ENCODE measurements around the gene SAMD14. TPM values are rescaled to one million over a fixed set of nuclear protein-coding genes. Genes with fewer than 3 reads are reported as not detected.

The SAMD14 gene
- total RNA-seq, 2 experiments from 2014 or later: 1.1 to 1.3 TPM

DNA sequence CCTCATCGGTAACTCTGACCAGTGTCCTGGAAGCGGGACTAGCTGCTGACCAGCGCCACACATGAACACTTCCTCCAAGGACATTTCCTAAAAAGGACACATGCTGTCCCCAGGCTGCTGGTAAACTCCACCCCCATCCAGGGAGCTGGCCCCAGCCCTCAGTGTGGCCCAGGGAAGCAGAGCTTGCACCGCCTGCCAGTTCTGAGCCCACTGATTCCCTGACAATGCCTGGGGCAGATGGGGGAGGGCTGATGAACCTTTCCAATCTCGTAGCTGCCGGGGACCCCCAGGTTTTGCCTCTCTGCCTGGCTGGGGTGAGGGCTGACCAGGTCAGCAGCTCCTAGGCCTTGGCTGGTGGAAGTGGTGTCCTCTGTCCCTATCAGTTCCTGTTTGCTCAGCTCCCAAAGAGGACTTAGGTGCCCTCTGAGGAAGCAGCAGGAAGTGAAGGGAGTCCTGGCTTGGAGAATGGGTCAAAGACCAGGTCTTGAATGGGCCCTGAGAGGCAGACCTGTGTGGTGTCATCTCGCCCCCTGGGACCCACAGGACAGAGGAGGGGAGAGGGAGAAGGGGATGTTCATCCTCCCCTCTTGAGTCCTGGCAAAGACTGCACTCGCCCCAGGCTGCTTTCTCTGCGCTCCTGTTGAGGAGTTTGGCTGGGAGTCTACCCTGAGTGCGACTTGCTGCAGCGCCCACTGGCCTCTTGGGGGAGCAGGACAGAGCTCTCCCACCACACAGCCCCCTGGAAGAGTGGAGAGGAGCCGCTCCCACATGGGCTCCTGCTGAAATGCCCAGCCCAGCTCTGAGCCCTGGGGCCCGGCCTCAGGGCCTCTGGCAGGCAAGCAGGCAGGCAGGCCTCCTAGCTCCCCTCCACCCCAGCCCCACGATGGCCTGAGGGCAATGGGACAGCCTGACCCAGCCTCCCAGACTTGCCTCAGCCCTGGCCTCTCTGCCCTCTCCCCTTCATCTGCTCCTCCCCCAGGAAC, 18.0 kb downstream of the SAMD14 start:
- H3K4me1 Mint-ChIP-seq (ENCODE audit: low read depth): peaks cover 4% of the 10 kb centered on the region
- H3K27ac Mint-ChIP-seq: no peak overlapping the region
- no peaks in the 10 kb centered on the region for H3K9me3 Mint-ChIP-seq
- DNase-seq: no peak
- peaks cover 4% of the 10 kb centered on the region for H3K36me3 Mint-ChIP-seq (ENCODE audit: low read depth)
- peaks cover 16% of the 10 kb centered on the region for H3K27me3 Mint-ChIP-seq (ENCODE audit: low read depth)
- intact Hi-C loops (cut with micrococcal nuclease): no loop called here
- CTCF ChIA-PET: interaction anchor here (0.6 to 1.8 kb wide), 7 partner anchors 18 to 171 kb away, joined by 3 to 6 read pairs (median 3); no protein-coding TSS in a partner anchor
- no peak overlapping the region for H3K4me3 Mint-ChIP-seq

DNA sequence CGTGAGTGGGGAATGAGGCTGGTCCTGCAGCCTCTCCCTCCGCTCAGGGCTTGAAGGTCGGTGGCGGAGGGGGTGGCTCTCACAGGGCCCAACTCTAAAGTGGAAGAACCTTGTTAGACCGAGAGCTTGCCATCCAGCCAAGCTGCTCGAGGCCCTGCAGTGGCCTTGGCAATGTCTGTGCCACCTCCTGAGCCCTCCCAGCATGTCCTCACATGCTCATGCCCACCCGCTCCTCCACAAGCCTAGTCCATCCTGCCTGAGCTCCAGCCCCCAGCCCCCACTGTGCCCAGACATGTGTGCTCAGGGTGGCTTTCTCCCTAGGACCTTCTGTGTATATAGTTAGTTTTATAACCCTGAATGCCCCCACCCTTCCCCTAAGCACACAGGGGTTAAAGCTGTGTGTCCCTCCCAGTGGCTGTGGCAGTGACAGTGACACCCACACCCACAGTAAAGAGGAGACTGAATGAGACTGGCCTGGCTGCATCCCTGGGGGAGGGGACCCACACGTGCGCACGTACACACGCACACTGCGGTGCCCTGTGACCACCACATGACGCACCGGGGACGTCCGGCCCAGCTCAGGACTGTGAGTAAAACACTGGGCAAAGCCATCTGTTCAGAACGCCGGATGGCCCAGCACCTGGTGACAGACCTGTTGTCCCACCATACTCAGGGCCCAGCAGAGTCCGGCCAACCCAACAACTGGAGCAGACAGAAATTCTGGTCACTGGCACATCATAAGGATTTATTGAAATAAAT, 19.2 kb downstream of the SAMD14 start:
- intact Hi-C loops (cut with micrococcal nuclease): no loop called here
- Mint-ChIP-seq H3K36me3 (ENCODE audit: low read depth) (peaks cover 4% of the 10 kb centered on the region), H3K9me3 (no peaks in the 10 kb centered on the region), H3K27me3 (ENCODE audit: low read depth) (peaks cover 8% of the 10 kb centered on the region), H3K27ac (no peak overlapping the region), H3K4me1 (ENCODE audit: low read depth) (no peaks in the 10 kb centered on the region), H3K4me3 (no peak overlapping the region)
- DNase-seq: no peak
- CTCF ChIA-PET: interaction anchor here (0.9 to 1.8 kb wide), 4 partner anchors 17 to 172 kb away, joined by 3 to 6 read pairs (median 4); no protein-coding TSS in a partner anchor

DNA sequence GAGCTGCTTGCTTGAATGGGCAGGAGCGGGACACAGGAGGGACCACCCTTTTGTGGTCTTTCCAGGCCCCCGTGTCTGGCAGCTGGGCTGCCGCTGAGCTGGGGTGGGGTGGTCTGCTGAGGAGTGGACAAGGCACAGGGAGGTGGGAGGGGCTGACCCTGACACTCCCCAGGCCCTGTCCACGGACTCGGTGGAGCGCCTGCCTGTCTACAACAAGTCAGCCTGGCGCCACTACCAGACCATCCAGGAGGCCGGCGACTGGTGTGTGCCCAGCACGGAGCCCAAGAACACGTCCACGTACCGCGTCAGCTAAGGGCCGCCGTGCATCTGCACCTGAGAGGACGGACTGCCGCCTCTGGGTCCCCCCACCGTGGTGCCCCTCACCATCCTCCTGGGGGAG, 20.2 kb downstream of the SAMD14 start:
- H3K4me3 Mint-ChIP-seq: no peak overlapping the region
- H3K4me1 Mint-ChIP-seq (ENCODE audit: low read depth): no peaks in the 10 kb centered on the region
- H3K9me3 Mint-ChIP-seq: no peaks in the 10 kb centered on the region
- peaks cover 4% of the 10 kb centered on the region for H3K36me3 Mint-ChIP-seq (ENCODE audit: low read depth)
- H3K27me3 Mint-ChIP-seq (ENCODE audit: low read depth): no peaks in the 10 kb centered on the region
- no peak overlapping the region for H3K27ac Mint-ChIP-seq
- DNase-seq: no peak
- CTCF ChIA-PET: interaction anchor here (0.7 to 2.7 kb wide), 2 partner anchors 15 to 318 kb away, joined by 3 to 12 read pairs; partner anchors contain the start of gene PDK2
- intact Hi-C loops (cut with micrococcal nuclease): no loop called here

DNA sequence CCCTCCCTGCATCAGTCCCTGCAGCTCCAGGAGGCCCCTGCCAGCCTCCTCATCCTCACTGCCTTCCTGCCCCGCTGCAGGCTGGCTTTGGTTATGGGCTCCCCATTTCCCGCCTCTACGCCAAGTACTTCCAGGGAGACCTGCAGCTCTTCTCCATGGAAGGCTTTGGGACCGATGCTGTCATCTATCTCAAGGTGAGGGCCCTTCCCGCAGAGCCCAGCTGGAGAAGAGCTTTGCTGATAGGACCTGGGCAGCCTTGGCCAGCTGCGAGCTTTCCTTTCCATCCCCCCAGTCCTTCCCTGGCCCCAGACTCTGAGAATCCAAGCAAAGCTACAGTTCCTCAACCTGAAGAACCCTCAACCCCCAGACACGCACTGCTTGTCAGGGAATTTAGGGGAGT, 20.8 kb downstream of the SAMD14 start:
- no peak overlapping the region for H3K4me3 Mint-ChIP-seq
- no peaks in the 10 kb centered on the region for H3K9me3 Mint-ChIP-seq
- no peak for DNase-seq
- no peak overlapping the region for H3K27ac Mint-ChIP-seq
- peaks cover 4% of the 10 kb centered on the region for H3K36me3 Mint-ChIP-seq (ENCODE audit: low read depth)
- intact Hi-C loops (cut with micrococcal nuclease): no loop called here
- H3K27me3 Mint-ChIP-seq (ENCODE audit: low read depth): no peaks in the 10 kb centered on the region
- CTCF ChIA-PET: interaction anchor here (0.7 to 2.7 kb wide), 3 partner anchors 15 to 318 kb away, joined by 3 to 12 read pairs (median 7); partner anchors contain the start of gene PDK2
- H3K4me1 Mint-ChIP-seq (ENCODE audit: low read depth): no peaks in the 10 kb centered on the region

DNA sequence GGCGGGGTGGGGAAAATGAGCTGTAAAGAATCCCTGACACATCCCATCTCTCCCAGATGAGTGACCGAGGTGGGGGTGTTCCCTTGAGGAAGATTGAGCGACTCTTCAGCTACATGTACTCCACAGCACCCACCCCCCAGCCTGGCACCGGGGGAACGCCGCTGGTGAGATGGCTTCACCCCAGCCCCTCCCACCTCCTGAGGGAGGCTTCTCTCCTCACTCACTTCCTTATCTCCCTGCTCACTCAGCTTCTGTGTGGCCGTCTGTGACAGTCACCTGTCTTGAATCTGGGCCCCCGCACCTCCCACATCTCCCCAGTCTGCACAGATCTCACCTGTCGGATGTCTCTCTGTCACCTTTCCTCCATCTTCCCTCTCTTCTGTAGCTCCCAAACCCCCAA, 21.4 kb downstream of the SAMD14 start:
- H3K4me1 Mint-ChIP-seq (ENCODE audit: low read depth): no peaks in the 10 kb centered on the region
- CTCF ChIA-PET: interaction anchor here (1.5 to 2.7 kb wide), 2 partner anchors 14 to 21 kb away, joined by 7 to 12 read pairs; partner anchors contain the start of gene PDK2
- no peak overlapping the region for H3K4me3 Mint-ChIP-seq
- peaks cover 4% of the 10 kb centered on the region for H3K36me3 Mint-ChIP-seq (ENCODE audit: low read depth)
- no peaks in the 10 kb centered on the region for H3K27me3 Mint-ChIP-seq (ENCODE audit: low read depth)
- intact Hi-C loops (cut with micrococcal nuclease): no loop called here
- H3K9me3 Mint-ChIP-seq: no peaks in the 10 kb centered on the region
- no peak for DNase-seq
- no peak overlapping the region for H3K27ac Mint-ChIP-seq

- Mint-ChIP-seq H3K4me1 (ENCODE audit: low read depth) (no peaks in the 10 kb centered on the region), H3K36me3 (ENCODE audit: low read depth) (peaks cover 4% of the 10 kb centered on the region), H3K4me3 (no peak overlapping the region), H3K27ac (no peak overlapping the region), H3K9me3 (no peaks in the 10 kb centered on the region), H3K27me3 (ENCODE audit: low read depth) (no peaks in the 10 kb centered on the region)
- intact Hi-C loops (cut with micrococcal nuclease): no loop called here
- DNase-seq: no peak
- CTCF ChIA-PET: interaction anchor here (0.7 to 2.7 kb wide), 4 partner anchors 8 to 109 kb away, joined by 3 to 12 read pairs (median 5); partner anchors contain the start of gene PDK2
Measured at GRCh38 chr17:50107790-50108414, 22.1 kb downstream of the SAMD14 start.

- no peaks in the 10 kb centered on the region for H3K9me3 Mint-ChIP-seq
- no peak overlapping the region for H3K4me3 Mint-ChIP-seq
- no peaks in the 10 kb centered on the region for H3K4me1 Mint-ChIP-seq (ENCODE audit: low read depth)
- no peak overlapping the region for H3K27ac Mint-ChIP-seq
- peaks cover 4% of the 10 kb centered on the region for H3K36me3 Mint-ChIP-seq (ENCODE audit: low read depth)
- intact Hi-C loops (cut with micrococcal nuclease): no loop called here
- H3K27me3 Mint-ChIP-seq (ENCODE audit: low read depth): no peaks in the 10 kb centered on the region
- CTCF ChIA-PET: interaction anchor here (0.9 kb wide), 1 partner anchor 9 kb away, joined by 3 read pairs; no protein-coding TSS in a partner anchor
- DNase-seq: no peak
Measured at GRCh38 chr17:50106393-50107131, 23.4 kb downstream of the SAMD14 start.

- intact Hi-C loops (cut with micrococcal nuclease): no loop called here
- Mint-ChIP-seq H3K4me1 (ENCODE audit: low read depth) (no peaks in the 10 kb centered on the region), H3K9me3 (no peaks in the 10 kb centered on the region), H3K27me3 (ENCODE audit: low read depth) (no peaks in the 10 kb centered on the region), H3K27ac (no peak overlapping the region), H3K4me3 (no peak overlapping the region), H3K36me3 (ENCODE audit: low read depth) (peaks cover 4% of the 10 kb centered on the region)
- CTCF ChIA-PET: no interaction called here
- DNase-seq: no peak
Measured at GRCh38 chr17:50105811-50106210, 24.1 kb downstream of the SAMD14 start.

DNA sequence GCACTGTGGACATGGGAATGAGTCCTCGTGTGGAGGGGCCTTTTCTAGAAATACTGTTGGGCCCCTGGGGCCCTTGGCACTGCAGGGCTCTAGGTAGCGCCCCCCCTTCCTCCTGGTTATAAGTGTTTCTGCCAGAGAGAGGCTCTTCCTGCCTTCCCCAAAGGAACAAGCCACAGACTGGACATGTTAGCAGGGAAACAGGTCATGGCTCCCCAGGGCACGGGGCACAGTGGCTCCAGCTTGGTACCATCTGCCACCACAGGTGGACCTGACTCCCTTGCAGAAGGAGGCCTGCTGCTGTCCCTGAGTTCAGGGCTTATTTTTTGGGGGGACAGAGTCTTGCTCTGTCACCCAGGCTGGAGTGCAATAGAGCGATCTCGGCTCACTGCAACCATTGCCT, 26.0 kb downstream of the SAMD14 start:
- Mint-ChIP-seq H3K36me3 (ENCODE audit: low read depth) (peaks cover 3% of the 10 kb centered on the region), H3K9me3 (no peaks in the 10 kb centered on the region), H3K4me1 (ENCODE audit: low read depth) (no peaks in the 10 kb centered on the region), H3K27ac (no peak overlapping the region), H3K4me3 (no peak overlapping the region), H3K27me3 (ENCODE audit: low read depth) (no peaks in the 10 kb centered on the region)
- DNase-seq: no peak
- CTCF ChIA-PET: interaction anchor here (0.6 to 2.8 kb wide), 7 partner anchors 10 to 736 kb away, joined by 3 to 11 read pairs (median 4); partner anchors contain the start of gene PDK2
- intact Hi-C loops (cut with micrococcal nuclease): no loop called here

DNA sequence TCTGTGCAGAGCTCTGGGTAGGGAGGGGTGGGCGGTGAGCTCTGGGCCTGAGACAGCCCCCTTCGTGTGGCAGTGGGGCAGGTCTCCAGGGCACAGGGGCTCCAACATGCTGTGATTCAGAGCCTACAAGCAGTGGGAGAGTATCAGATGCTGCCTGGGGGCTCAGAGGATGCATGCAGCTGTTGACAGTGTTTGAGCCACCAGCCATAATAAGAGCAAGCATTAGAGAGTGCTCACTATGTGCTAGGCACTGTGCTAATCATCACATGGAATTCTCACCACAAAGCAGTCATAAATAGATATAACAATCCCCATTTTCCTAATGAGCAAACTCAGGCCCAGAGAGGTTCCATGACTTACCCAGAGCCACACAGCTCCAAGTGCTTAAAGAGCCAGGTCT, 26.7 kb downstream of the SAMD14 start:
- no peak overlapping the region for H3K27ac Mint-ChIP-seq
- no peaks in the 10 kb centered on the region for H3K36me3 Mint-ChIP-seq (ENCODE audit: low read depth)
- H3K9me3 Mint-ChIP-seq: no peaks in the 10 kb centered on the region
- DNase-seq: no peak
- H3K4me1 Mint-ChIP-seq (ENCODE audit: low read depth): no peaks in the 10 kb centered on the region
- H3K27me3 Mint-ChIP-seq (ENCODE audit: low read depth): no peaks in the 10 kb centered on the region
- CTCF ChIA-PET: interaction anchor here (1.1 to 2.8 kb wide), 5 partner anchors 9 to 17 kb away, joined by 3 to 11 read pairs (median 4); partner anchors contain the start of gene PDK2
- intact Hi-C loops (cut with micrococcal nuclease): no loop called here
- H3K4me3 Mint-ChIP-seq: no peak overlapping the region
